ENCODE results near the gene PITPNC1. TPM values are rescaled to one million over a fixed set of nuclear protein-coding genes. Genes with fewer than 3 reads are reported as not detected.
A peak's percentile ranks its signal among the peaks of the same experiment; 100 is the strongest.

The PITPNC1 gene
- polyA plus RNA-seq, 1 of the 3 experiments (the other 2 are of a cell fraction), result 18.4 TPM

GRCh38 chr17:67514998-67515397, 137.9 kb downstream of the PITPNC1 start:
- ChIA-PET CTCF (interaction anchor here (0.8 to 1.1 kb wide), 3 partner anchors 20 to 131 kb away, joined by 3 read pairs; no protein-coding TSS in a partner anchor), POLR2A (no interaction called here)
- H3F3A ChIP-seq (replicated peaks; ENCODE audit: insufficient read depth), result no peaks in the 10 kb centered on the region
- no peak for TF ChIP-seq IRF3 (IDR thresholded peaks at IDR 0.05; ENCODE audit: low read depth, low read length)
- no peak for TF ChIP-seq CHD2 (IDR thresholded peaks at IDR 0.05; ENCODE audit: low read length, partially characterized antibody)
- TF ChIP-seq MXI1 (IDR thresholded peaks at IDR 0.05; ENCODE audit: low read depth, low read length), result no peak
- no peak for TF ChIP-seq RXRA (IDR thresholded peaks at IDR 0.05; ENCODE audit: borderline replicate concordance, low read depth)
- TF ChIP-seq GABPA (IDR thresholded peaks at IDR 0.05; ENCODE audit: low read depth), result no peak
- TF ChIP-seq CTCF (IDR thresholded peaks at IDR 0.05), result no peak
- no peak for TF ChIP-seq TEAD4 (IDR thresholded peaks at IDR 0.05; ENCODE audit: borderline replicate concordance, insufficient read depth)
- no peak for TF ChIP-seq JUND (IDR thresholded peaks at IDR 0.05)
- TF ChIP-seq RAD21 (IDR thresholded peaks at IDR 0.05; ENCODE audit: low read length), result no peak
- TF ChIP-seq PBX3 (IDR thresholded peaks at IDR 0.05), result no peak
- no peak for TF ChIP-seq FOSL2 (IDR thresholded peaks at IDR 0.05; ENCODE audit: borderline replicate concordance, low read depth)
- TF ChIP-seq REST (IDR thresholded peaks at IDR 0.05; ENCODE audit: low read depth, low read length), result no peak
- no peak for TF ChIP-seq NFIC (IDR thresholded peaks at IDR 0.05; ENCODE audit: borderline replicate concordance)
- no peak for TF ChIP-seq TAF1 (IDR thresholded peaks at IDR 0.05; ENCODE audit: borderline replicate concordance, low read depth, low read length)
- TF ChIP-seq USF2 (IDR thresholded peaks at IDR 0.05; ENCODE audit: borderline replicate concordance, low read depth, low read length), result no peak
- no peak for TF ChIP-seq GATA2 (CRISPR knock-in tag; IDR thresholded peaks at IDR 0.05)
- TF ChIP-seq SIN3A (IDR thresholded peaks at IDR 0.05; ENCODE audit: borderline replicate concordance, low read depth, low read length), result no peak
- no peak overlapping the region for H3K4me3 ChIP-seq (ENCODE audit: low read depth in 2 of 2, low read length in 1 of 2)
- no peak overlapping the region for H3K4me2 ChIP-seq
- no peaks in the 10 kb centered on the region; the same call in none of the 2 replicates for H3K79me2 ChIP-seq (ENCODE audit: insufficient read depth)
- no peak for DNase-seq
- no peak overlapping the region for H2AFZ ChIP-seq (ENCODE audit: low read depth)
- no peaks in the 10 kb centered on the region for H3K36me3 ChIP-seq (replicated peaks in 1 of 2; ENCODE audit: control insufficient read depth in 1 of 2, insufficient read depth in 2 of 2, low read length in 1 of 2)
- H4K20me1 ChIP-seq (ENCODE audit: insufficient read depth), result no peaks in the 10 kb centered on the region
- 0 out of 4 replicates have a peak overlapping the region, but pooled peaks of 1 of the 2 experiments have one; percentile 3 for H3K27ac ChIP-seq (ENCODE audit: low read depth in 2 of 2, low read length in 1 of 2)
- no peak overlapping the region for H3K9ac ChIP-seq
- H3K4me1 ChIP-seq (ENCODE audit: control insufficient read depth in 1 of 2, insufficient read depth in 2 of 2, low read depth in 1 of 2, low read length in 1 of 2), result peaks cover 0 to 9% of the 10 kb centered on the region in 2 experiments; a peak in 1 of 4 replicates
- no peaks in the 10 kb centered on the region for H3K9me2 ChIP-seq
- 74% methylated on average over 4 of the region's 4 CpGs for WGBS (ENCODE audit: low lambda C conversion rate)
- H3K9me3 ChIP-seq, result no peaks in the 10 kb centered on the region
- H3K27me3 ChIP-seq (ENCODE audit: insufficient read depth), result no peaks in the 10 kb centered on the region
